Fibroblast of pulmonary artery (primary cell): Measurements from ENCODE around the gene DNAH10.

Source experiments
- DNase-seq: peaks from one replicate; pipeline ENCODE4 v3.0.0-alpha.2; 2010; ENCODE audit warnings: low read depth
- H3K4me3 ChIP-seq: replicated peaks from 2 replicates; pipeline ENCODE4 v1.5.1; 2011; ENCODE audit warnings: low read depth, mild to moderate bottlenecking, control low read depth, low read length, moderate library complexity
- CTCF ChIP-seq: IDR thresholded peaks from 2 replicates; pipeline ENCODE4 v1.5.1; 2011; ENCODE audit warnings: mild to moderate bottlenecking, control low read depth, low read length, inconsistent platforms; ENCODE audit errors: missing control alignments

The DNAH10 gene

GRCh38 chr12:123950476-123951349 is 188.6 kb downstream of the DNAH10 start:
- no peak for TF ChIP-seq CTCF
- peak; percentile 18 for DNase-seq
- no peak overlapping the region for H3K4me3 ChIP-seq

- DNase-seq: no peak
- TF ChIP-seq CTCF: no peak
- no peak overlapping the region for H3K4me3 ChIP-seq
These were observed 189.4 kb downstream of the DNAH10 start for GRCh38 chr12:123951467-123951866.

GRCh38 chr12:123952037-123952436 is 189.9 kb downstream of the DNAH10 start:
- no peak for TF ChIP-seq CTCF
- DNase-seq: peak; percentile 53

GRCh38 chr12:123954647-123955350 is 192.7 kb downstream of the DNAH10 start:
- no peak for TF ChIP-seq CTCF
- no peak for DNase-seq
- H3K4me3 ChIP-seq: no peak overlapping the region

More at GRCh38 chr12:123952037-123952436, 189.9 kb downstream of the DNAH10 start:
- no peak overlapping the region for H3K4me3 ChIP-seq

- DNase-seq: no peak
- H3K4me3 ChIP-seq: no peak overlapping the region
- no peak for TF ChIP-seq CTCF
These were observed 194.1 kb downstream of the DNAH10 start for GRCh38 chr12:123956249-123956648.

GRCh38 chr12:123957196-123957595 is 195.1 kb downstream of the DNAH10 start:
- no peak for DNase-seq
- TF ChIP-seq CTCF: no peak
- no peak overlapping the region for H3K4me3 ChIP-seq
